Measurements from ENCODE around the gene TNK1. TPM values are rescaled to one million over a fixed set of nuclear protein-coding genes. Genes with fewer than 3 reads are reported as not detected.

TNK1 gene
- total and polyA plus RNA-seq, 2 donors (not counting 3 experiments of a cell fraction or from before 2014, with no cell fraction given): 0.22 to 0.58 TPM

DNA sequence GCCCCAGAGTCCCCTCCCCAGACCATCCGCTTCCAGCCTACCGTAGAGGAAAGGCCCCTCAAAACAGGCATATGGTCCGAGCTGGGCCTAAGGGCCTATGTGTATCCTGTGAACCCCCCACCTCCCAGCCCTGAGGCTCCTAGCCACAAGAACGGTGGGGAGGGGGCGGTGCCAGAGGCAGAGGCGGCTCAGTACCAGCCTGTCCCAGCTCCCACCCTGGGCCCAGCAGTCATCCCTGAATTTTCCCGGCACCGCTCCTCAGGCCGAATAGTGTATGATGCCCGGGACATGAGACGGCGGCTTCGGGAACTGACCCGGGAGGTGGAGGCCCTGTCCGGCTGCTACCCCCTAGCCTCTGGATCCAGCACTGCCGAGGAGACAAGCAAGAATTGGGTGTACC is 40.3 kb downstream of the TNK1 start:
- Histone ChIP-seq H2AFZ (ENCODE audit: low read depth, low read length) (no peak overlapping the region), H3K79me2 (ENCODE audit: control insufficient read depth, insufficient read depth, low read length) (no peaks in the 10 kb centered on the region), H3K9me1 (replicated peaks; ENCODE audit: control insufficient read depth, extremely low read depth, insufficient read depth, low read length) (no peaks in the 10 kb centered on the region), H3K4me2 (ENCODE audit: insufficient read depth, low read length) (no peak overlapping the region), H3K36me3 (ENCODE audit: control insufficient read depth in 2 of 2, extremely low read depth in 1 of 2, insufficient read depth in 2 of 2, low read length in 2 of 2) (no peaks in the 10 kb centered on the region), H3K27ac (ENCODE audit: insufficient read depth, low read depth, low read length) (no peak overlapping the region), H3K27me3 (ENCODE audit: control insufficient read depth in 2 of 2, insufficient read depth in 2 of 2, low read length in 2 of 2) (no peaks in the 10 kb centered on the region), H3K4me1 (ENCODE audit: control insufficient read depth, extremely low read depth, insufficient read depth, low read length) (no peaks in the 10 kb centered on the region), H3K9ac (replicated peaks; ENCODE audit: extremely low read depth, insufficient read depth, low read length) (no peak overlapping the region), H3K4me3 (replicated peaks in 1 of 3; ENCODE audit: insufficient read depth in 1 of 3, low read depth in 1 of 3, low read length in 3 of 3) (no peak overlapping the region), H3K9me3 (replicated peaks; ENCODE audit: control insufficient read depth, insufficient read depth, low read length) (no peaks in the 10 kb centered on the region), H4K20me1 (replicated peaks; ENCODE audit: control insufficient read depth, extremely low read depth, insufficient read depth, low read length) (no peaks in the 10 kb centered on the region)
- FAIRE-seq: no peak
- DNase-seq (ENCODE audit: low read depth, low spot score): no peak
- dilution Hi-C loops (cut with MboI; ENCODE audit: extremely low pct_ligation_motif_present, low sequenced_read_pairs): no loop called here
- ChIA-PET CTCF (no interaction called here), POLR2A (no interaction called here)
- BruUV-seq (replicated peaks): no TSS peak
- TF ChIP-seq MAX (IDR thresholded peaks at IDR 0.05; ENCODE audit: insufficient read depth, insufficient read length) (no peak), GATA2 (IDR thresholded peaks at IDR 0.05; ENCODE audit: insufficient read depth, insufficient read length, low read depth, low read length) (no peak), JUN (IDR thresholded peaks at IDR 0.05; ENCODE audit: borderline replicate concordance, insufficient read depth, insufficient read length, low read depth) (no peak)
- intact Hi-C loops (cut with micrococcal nuclease): no loop called here

GRCh38 chr17:7423679-7424078 is 42.8 kb downstream of the TNK1 start:
- no peaks in the 10 kb centered on the region for H3K4me1 ChIP-seq (ENCODE audit: control insufficient read depth, extremely low read depth, insufficient read depth, low read length)
- no peak overlapping the region for H3K4me2 ChIP-seq (ENCODE audit: insufficient read depth, low read length)
- FAIRE-seq: no peak
- TF ChIP-seq MYC (IDR thresholded peaks at IDR 0.05; ENCODE audit: low read depth, low read length) (no peak), GATA2 (IDR thresholded peaks at IDR 0.05; ENCODE audit: insufficient read depth, insufficient read length, low read depth, low read length) (no peak)
- no peaks in the 10 kb centered on the region for H4K20me1 ChIP-seq (replicated peaks; ENCODE audit: control insufficient read depth, extremely low read depth, insufficient read depth, low read length)
- no TSS peak for BruUV-seq (replicated peaks)
- no peaks in the 10 kb centered on the region for H3K27me3 ChIP-seq (ENCODE audit: control insufficient read depth in 2 of 2, insufficient read depth in 2 of 2, low read length in 2 of 2)
- no peak overlapping the region for H3K4me3 ChIP-seq (replicated peaks in 1 of 3; ENCODE audit: insufficient read depth in 1 of 3, low read depth in 1 of 3, low read length in 3 of 3)
- H3K36me3 ChIP-seq (ENCODE audit: control insufficient read depth in 2 of 2, extremely low read depth in 1 of 2, insufficient read depth in 2 of 2, low read length in 2 of 2): no peaks in the 10 kb centered on the region
- H2AFZ ChIP-seq (ENCODE audit: low read depth, low read length): no peak overlapping the region
- CTCF ChIA-PET: interaction anchor here (0.6 to 1.0 kb wide), 3 partner anchors 13 to 20 kb away, joined by 3 read pairs; partner anchors contain the start of gene TMEM256
- no peaks in the 10 kb centered on the region for H3K79me2 ChIP-seq (ENCODE audit: control insufficient read depth, insufficient read depth, low read length)
- no peaks in the 10 kb centered on the region for H3K9me1 ChIP-seq (replicated peaks; ENCODE audit: control insufficient read depth, extremely low read depth, insufficient read depth, low read length)
- dilution Hi-C loops (cut with MboI; ENCODE audit: extremely low pct_ligation_motif_present, low sequenced_read_pairs): no loop called here
- no peak for DNase-seq (ENCODE audit: low read depth, low spot score)
- H3K27ac ChIP-seq (ENCODE audit: insufficient read depth, low read depth, low read length): no peak overlapping the region
- intact Hi-C loops (cut with micrococcal nuclease): no loop called here
- H3K9me3 ChIP-seq (replicated peaks; ENCODE audit: control insufficient read depth, insufficient read depth, low read length): no peaks in the 10 kb centered on the region
- POLR2A ChIA-PET: interaction anchor here (1.9 kb wide), 1 partner anchor 19 kb away, joined by 4 read pairs; the partner anchor contains the start of gene TMEM256
- H3K9ac ChIP-seq (replicated peaks; ENCODE audit: extremely low read depth, insufficient read depth, low read length): no peak overlapping the region
